ENCODE data around the gene NFX1.

GRCh38 chr9:33304362-33304761 is 14.0 kb downstream of the NFX1 start:
- TF ChIP-seq CTCF (IDR thresholded peaks at IDR 0.05): no peak
- TF ChIP-seq POLR2A (IDR thresholded peaks at IDR 0.05): no peak

Data from testis (tissue), 2 donors.